Retinal pigment epithelial cell (primary cell): ENCODE measurements around the gene PTCH1.

Experiments
- DNase-seq: peaks from one replicate; pipeline ENCODE4 v3.0.0-alpha.2; 2010; ENCODE audit warnings: low read depth
- H3K4me3 ChIP-seq: 2 replicates; pipeline ENCODE4 v1.5.1; 2011; ENCODE audit warnings: mild to moderate bottlenecking, low read length, control low read depth, moderate library complexity
- TF ChIP-seq, protein P1 (sequence below): conservative IDR thresholded peaks from 2 replicates; pipeline ENCODE4 v1.5.1; 2011; ENCODE audit warnings: low read depth, low read length, control low read depth, inconsistent platforms

The PTCH1 gene

DNA sequence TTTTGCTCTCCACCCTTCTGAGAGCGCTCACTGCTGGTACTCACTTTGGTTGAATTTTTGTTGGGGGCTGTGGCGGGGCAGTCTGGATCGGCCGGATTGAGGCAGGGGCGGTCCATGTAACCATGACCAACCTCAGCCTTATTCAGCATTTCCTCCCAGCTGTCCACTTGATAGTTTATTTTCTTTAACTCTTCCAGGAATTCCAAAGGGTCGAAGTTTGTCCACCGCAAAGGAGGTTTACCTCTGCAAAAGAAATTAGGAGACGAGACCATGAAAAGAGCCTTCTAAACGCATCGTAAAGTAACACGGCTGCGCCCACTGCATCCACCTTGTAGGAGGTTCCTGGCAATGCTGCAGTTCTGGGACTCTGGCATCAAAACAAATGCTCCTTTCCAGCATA is 36.4 kb downstream of the PTCH1 start:
- no peak overlapping the region for H3K4me3 ChIP-seq
- DNase-seq = no peak
- TF ChIP-seq, protein P1, sequence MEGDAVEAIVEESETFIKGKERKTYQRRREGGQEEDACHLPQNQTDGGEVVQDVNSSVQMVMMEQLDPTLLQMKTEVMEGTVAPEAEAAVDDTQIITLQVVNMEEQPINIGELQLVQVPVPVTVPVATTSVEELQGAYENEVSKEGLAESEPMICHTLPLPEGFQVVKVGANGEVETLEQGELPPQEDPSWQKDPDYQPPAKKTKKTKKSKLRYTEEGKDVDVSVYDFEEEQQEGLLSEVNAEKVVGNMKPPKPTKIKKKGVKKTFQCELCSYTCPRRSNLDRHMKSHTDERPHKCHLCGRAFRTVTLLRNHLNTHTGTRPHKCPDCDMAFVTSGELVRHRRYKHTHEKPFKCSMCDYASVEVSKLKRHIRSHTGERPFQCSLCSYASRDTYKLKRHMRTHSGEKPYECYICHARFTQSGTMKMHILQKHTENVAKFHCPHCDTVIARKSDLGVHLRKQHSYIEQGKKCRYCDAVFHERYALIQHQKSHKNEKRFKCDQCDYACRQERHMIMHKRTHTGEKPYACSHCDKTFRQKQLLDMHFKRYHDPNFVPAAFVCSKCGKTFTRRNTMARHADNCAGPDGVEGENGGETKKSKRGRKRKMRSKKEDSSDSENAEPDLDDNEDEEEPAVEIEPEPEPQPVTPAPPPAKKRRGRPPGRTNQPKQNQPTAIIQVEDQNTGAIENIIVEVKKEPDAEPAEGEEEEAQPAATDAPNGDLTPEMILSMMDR = no peak

DNA sequence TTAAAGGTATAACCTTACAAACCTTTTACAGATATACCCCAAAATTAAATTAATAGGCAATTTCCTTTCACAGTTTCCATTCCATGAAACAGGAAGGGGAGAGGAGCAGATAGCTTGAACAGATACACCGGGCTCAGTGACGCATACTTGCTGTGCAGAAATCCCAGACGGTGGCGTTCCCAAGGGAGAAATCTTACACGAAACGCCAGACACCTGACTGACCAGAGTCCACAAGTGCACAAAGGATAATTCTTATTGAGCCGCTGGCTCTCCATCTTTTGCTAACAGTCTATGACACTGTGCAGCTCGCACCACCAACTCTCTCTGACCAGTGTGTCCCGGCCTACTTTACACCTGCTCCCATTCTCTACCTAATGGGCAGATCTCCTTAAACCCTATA is 37.4 kb downstream of the PTCH1 start:
- no peak overlapping the region for H3K4me3 ChIP-seq
- TF ChIP-seq, protein P1 = no peak
- DNase-seq = no peak

- DNase-seq = no peak
- TF ChIP-seq, protein P1 = no peak
- H3K4me3 ChIP-seq = no peak overlapping the region
Observed at GRCh38 chr9:95478335-95478734, 38.4 kb downstream of the PTCH1 start.

GRCh38 chr9:95477885-95478284 is 38.9 kb downstream of the PTCH1 start:
- TF ChIP-seq, protein P1 = no peak
- no peak overlapping the region for H3K4me3 ChIP-seq
- no peak for DNase-seq

- no peak for DNase-seq
- TF ChIP-seq, protein P1 = no peak
Observed at GRCh38 chr9:95477441-95477840, 39.3 kb downstream of the PTCH1 start.

DNA sequence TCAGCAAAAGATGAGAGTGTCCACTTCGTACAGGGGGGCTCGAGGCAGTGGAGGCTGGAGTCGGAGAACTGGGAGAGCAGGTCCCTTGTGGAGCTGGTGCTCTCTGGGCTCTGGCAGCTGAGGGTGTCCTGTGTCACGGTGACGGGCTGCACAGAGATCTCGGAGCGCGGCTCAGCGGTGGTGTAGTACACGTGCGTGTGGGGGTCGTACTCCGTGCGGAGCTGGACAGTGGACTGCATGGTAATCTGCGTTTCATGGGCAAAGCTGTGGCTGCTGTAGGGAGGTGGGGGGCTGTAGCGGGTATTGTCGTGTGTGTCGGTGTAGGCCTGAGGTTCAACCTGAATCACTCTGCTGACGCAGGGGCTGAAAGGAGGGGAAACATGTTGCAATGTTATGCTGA is 48.0 kb downstream of the PTCH1 start:
- DNase-seq = no peak
- TF ChIP-seq, protein P1 = no peak
- no peak overlapping the region for H3K4me3 ChIP-seq

More at GRCh38 chr9:95477441-95477840, 39.3 kb downstream of the PTCH1 start:
- H3K4me3 ChIP-seq = no peak overlapping the region

GRCh38 chr9:95465115-95465514 is 51.7 kb downstream of the PTCH1 start:
- TF ChIP-seq, protein P1 = no peak
- DNase-seq = no peak
- H3K4me3 ChIP-seq = no peak overlapping the region
